Hippocampal formation (tissue), 2 donors: Measurements from ENCODE around the gene ZCWPW1.
"Not testable (repeated sequence)": the region's sequence is repeated elsewhere in the genome, so short reads cannot be mapped to it uniquely, and the experiment has no call there.

Experiments
- DNase-seq, 2 donors: peaks; one replicate each; lab custom pipeline; 2025; lab: John Stamatoyannopoulos, UW

The ZCWPW1 gene

GRCh38 chr7:100400656-100401055 is 27.8 kb downstream of the ZCWPW1 start:
- no peak for DNase-seq

- no peak for DNase-seq
Observed at GRCh38 chr7:100400041-100400440, 28.5 kb downstream of the ZCWPW1 start.

DNA sequence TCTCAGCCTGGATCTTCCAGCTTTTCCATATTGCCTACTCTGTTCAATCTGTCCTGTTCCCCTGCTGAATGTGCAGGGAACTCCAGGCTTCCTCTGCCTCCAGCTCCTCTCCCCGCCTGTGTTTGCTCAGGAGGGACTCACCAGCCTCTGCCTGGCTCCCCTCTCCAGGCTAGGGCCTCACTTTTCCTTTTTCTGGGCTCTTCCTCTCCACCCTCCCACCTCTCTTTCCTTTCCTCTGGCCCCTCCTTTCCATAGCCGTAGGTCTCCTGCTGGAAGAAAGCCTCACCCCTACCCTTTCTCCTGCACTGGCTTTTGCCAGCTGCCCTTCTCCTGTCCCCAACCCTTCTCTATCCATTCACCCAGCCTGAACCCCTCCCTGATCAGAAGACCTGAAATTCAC is 30.3 kb downstream of the ZCWPW1 start:
- no peak for DNase-seq

DNA sequence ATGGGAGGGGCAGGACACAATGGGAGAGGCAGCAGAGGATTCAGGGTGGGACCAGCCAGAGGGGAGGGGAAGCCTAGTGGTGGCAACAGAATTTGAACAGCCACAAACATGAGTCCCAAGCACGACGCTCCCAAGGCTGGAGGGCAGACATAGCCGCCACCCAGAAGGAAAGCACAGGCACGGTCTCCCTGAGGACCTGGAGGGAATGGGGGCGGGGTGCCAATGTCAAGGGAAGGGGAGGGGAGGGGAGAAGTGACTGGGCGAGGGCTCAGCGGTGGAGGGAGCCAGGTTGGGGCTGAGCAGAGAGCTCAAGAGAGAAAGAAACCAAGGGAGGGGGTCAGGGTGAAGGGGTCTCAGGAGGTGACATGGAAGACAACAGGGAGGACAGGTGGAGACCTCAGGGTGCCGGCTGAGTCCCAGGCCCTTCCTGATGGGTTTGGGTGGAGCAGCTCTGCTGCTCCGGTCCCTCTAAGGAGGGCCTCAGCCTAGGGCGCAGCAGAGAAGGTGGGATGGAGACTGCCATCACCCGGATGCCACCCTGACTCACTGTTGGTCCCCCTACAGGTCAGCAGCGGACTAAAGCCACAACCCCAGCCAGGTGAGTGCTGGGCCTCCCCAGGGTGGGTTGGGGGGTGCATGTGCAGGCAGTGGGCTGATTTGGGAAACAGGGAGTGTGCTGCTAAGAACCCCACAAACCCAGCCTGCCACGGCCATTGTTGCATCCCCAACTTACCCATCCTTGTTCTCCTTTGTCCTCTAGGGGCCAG is 31.0 kb downstream of the ZCWPW1 start:
- no peak for DNase-seq

DNA sequence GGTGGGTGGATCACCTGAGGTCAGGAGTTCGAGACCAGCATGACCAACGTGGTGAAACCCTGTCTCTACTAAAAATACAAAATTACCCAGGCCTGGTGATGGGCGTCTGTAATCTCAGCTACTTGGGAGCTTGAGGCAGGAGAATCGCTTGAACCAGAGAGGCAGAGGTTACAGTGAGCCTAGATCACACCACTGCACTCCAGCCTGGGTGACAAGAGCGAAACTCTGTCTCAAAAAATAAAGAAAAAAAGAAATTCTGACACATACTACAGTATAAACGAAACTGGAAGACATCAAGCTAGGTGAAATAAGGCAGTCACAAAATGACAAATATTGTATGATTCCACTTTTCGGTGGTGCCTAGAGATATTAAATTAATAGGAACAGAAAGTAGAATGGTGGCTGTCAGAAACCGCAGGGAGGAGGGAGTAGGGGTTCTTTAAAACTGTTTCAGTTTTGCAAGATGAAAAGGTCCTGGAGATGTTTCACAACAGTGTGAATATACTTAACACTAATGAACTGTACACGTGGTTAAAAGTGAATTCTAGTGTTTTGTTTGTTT is 32.0 kb downstream of the ZCWPW1 start:
- DNase-seq: no peak

DNA sequence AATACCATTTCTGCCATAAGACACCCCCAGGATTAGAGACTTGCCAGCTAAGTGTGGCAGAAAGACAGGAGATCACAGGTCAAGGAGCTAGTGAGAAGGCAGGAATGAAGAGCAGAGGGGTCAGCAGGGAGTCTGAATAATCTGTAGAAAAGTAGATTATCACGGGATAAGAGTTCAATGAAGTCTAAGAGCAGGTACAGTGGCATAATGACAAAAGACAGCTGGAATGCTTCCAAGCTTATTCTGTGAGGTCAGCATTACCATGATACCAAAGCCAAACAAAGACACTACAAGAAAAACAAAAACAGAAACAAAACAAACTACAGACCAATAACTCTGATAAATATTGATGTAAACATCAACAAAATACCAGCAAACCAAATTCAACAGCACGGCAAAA is 34.4 kb downstream of the ZCWPW1 start:
- no peak for DNase-seq

GRCh38 chr7:100393233-100393905 is 35.1 kb downstream of the ZCWPW1 start:
- no peak for DNase-seq

- no peak for DNase-seq
Observed at GRCh38 chr7:100390286-100391009, 38.1 kb downstream of the ZCWPW1 start.

DNA sequence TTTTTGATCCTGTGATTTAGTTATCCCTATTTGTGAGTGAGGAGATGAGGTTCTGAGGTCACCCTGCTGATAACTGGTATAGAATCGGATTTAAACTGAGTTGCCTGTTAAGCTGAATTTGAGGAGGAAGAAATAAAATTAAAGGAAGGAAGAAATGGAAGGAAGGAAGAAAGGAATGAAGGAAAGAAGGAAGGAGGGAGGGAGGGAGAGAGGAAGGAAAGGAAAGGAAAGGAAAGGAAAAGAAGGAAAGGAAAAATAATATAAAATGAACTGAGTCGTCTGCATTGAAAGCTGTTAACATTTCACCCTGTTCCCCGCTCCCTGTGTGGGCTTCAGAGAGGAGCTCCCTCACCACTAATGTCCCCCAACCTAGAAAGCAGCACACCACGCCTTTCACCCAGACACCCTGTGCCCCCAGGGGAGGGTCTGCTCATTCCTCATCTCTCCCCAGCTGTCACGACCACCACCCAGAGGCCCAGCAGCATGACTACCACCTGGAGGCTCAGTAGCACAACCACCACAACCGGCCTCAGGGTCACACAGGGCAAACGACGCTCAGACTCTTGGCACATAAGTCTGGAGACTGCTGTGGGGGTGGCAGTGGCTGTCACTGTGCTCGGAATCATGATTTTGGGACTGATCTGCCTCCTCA is 38.9 kb downstream of the ZCWPW1 start:
- no peak for DNase-seq

- no peak for DNase-seq
Observed at GRCh38 chr7:100387695-100388094, 40.8 kb downstream of the ZCWPW1 start.

GRCh38 chr7:100386940-100387339 is 41.6 kb downstream of the ZCWPW1 start:
- DNase-seq: no peak

DNA sequence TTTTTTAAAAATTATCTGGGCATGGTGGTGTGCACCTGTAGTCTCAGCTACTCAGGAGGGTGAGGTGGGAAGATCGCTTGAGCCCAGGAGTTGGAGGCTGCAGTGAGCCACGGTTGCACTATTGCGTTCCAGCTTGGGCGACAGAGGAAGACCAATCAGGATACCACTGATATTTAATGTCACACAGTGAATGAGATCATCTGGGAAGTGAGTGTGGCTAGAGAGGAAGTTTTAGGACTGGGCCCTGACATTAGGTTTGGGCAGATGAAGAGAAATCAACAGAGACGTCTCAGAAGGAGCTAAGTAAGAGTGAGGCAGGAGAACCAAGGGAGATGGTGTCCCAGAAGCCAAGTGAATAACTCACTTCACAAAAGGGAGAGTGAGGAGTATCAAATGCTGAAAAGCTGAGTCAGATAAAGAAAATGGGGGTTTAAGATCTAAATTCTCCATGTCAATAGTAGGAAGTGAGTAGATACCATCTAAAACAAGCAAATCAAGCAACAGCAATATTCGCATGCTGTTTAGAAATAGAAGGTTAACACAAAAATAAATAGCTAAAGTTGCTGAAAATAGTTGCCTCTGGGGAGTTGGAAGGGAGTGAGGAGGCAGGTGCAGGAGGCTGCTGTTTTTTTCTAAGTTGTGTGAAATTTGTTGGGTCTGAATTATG is 43.7 kb downstream of the ZCWPW1 start:
- DNase-seq: no peak

GRCh38 chr7:100382234-100382853 is 46.2 kb downstream of the ZCWPW1 start:
- not testable (repeated sequence) for DNase-seq

- not testable (repeated sequence) for DNase-seq
Observed at GRCh38 chr7:100381531-100382233, 46.8 kb downstream of the ZCWPW1 start.

- DNase-seq: no peak
Observed at GRCh38 chr7:100380196-100380595, 48.3 kb downstream of the ZCWPW1 start.

DNA sequence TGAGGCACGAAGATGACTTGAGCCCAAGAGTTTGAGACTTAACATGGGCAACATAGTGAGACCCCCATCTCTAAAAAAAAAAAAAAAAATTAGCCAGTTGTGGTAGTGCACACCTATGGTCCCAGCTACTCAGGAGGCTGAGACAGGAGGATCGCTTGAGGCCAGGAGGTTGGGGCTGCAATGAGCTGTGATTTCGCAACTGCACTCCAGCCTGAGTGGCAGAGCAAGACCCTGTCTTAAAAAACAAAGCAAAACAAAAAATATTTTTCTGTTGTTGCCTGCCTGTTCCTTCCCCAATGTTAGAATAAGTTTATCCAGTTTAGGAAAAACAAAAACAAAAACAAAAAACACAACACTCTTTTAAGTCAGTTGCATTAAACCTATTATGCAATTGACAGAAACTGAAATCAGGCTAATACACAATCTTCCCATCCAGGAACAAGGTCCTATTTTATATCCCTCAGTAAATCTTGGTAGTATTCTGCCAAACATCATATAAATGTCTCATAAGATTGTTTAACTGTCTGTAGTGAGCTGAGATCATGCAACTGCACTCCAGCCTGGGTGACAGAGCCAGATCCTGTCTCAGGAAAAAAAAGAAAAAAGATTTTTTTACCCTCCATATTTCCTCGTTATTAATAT is 50.3 kb downstream of the ZCWPW1 start:
- DNase-seq: no peak

DNA sequence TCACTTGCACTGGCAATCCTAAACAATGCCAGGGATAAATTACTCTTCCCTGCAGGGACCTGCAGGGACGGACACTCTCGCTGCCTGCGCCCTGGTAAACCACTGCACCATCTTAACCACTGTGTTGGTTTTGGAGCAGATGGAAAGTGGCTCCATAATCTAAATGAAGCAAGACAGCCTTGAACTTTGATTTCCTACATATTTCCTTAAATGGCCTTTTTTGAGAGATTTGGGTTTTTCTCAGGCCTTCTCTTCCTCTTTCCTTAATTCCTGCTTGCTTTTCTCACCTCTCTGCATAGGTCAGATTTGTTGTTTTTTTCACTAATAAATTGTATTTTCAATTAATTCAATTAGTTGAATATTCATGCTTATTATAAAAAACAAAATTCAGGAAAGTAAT is 52.4 kb downstream of the ZCWPW1 start:
- DNase-seq: no peak

- DNase-seq: no peak
Observed at GRCh38 chr7:100374601-100375000, 53.9 kb downstream of the ZCWPW1 start.

DNA sequence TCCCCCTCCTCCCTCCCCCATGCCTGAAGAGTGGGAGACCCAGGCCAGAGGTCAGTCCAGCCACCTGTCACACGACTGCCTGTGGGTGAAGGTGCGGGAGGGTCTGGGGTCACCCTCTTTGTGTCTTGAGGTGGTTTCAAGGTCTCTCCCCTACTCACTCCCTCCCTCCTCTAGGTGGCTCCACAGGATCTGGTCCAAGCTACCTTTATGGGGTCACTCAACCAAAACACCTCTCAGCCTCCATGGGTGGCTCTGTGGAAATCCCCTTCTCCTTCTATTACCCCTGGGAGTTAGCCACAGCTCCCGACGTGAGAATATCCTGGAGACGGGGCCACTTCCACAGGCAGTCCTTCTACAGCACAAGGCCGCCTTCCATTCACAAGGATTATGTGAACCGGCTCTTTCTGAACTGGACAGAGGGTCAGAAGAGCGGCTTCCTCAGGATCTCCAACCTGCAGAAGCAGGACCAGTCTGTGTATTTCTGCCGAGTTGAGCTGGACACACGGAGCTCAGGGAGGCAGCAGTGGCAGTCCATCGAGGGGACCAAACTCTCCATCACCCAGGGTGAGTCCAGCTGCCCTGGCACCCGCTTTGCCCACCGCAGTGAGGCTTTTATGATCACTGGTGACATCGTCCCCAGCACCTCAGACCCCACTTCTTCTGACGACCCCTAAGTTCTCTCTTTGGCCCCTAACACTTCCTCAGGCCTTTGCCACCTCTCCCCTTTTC is 54.5 kb downstream of the ZCWPW1 start:
- DNase-seq: not testable (repeated sequence)
